A549 (cell line): ENCODE measurements around the gene ZBTB47. TPM values are rescaled to one million over a fixed set of nuclear protein-coding genes. Genes with fewer than 3 reads are reported as not detected.

Experiments used
- ATAC-seq, 2 experiments: fragments of 200-7000 bp in 1 of 2; fragments of >200 bp in 1 of 2; cut with Nextera tagmentation in 1 of 2; cut with Tn5 transposase in 1 of 2; 3 replicates each; pipeline versions ENCODE4 v1.8.0 to v1.9.1; 2018 to 2020; ENCODE audit warnings: mild to moderate bottlenecking in 1 of 2, moderate library complexity in 1 of 2
- CTCF ChIA-PET: fragments of 300-600 bp; sonication (Branson Sonifier 250); formaldehyde crosslinking; extraction: SDS; loops from one replicate; lab custom pipeline; 2021; ENCODE audit warnings: antibody characterized with exemption, inconsistent platforms; lab: Yijun Ruan, JAX
- POLR2A ChIA-PET: fragments of 350-600 bp; formaldehyde crosslinking; extraction: SDS; loops from one replicate; lab custom pipeline; 2021; ENCODE audit warnings: antibody characterized with exemption, inconsistent platforms; lab: Yijun Ruan, JAX
- DNase-seq, 2 experiments: peaks; one replicate each; pipeline versions ENCODE4 v3.0.0 to v3.0.0-alpha.2; 2011 to 2016; ENCODE audit warnings: low read depth in 1 of 2, low spot score in 1 of 2
- FAIRE-seq: peaks from 2 replicates; lab custom pipeline; 2011; peaks lifted over from hg19 to GRCh38; lab: Jason Lieb, UNC
- H3K27ac ChIP-seq, 2 experiments: fragments of >200 bp; sonication (Bioruptor Twin); formaldehyde crosslinking; 3 replicates each; pipeline ENCODE4 v1.5.1; 2016 to 2017
- H3K4me1 ChIP-seq: fragments of >200 bp; sonication (Bioruptor Twin); formaldehyde crosslinking; 3 replicates; pipeline ENCODE4 v1.6.1; 2016
- H3K4me2 ChIP-seq: fragments of >200 bp; sonication (Bioruptor Twin); formaldehyde crosslinking; 3 replicates; pipeline ENCODE4 v1.6.1; 2016
- H3K4me3 ChIP-seq: fragments of >200 bp; sonication (Bioruptor Twin); formaldehyde crosslinking; 3 replicates; pipeline ENCODE4 v1.5.1; 2016
- H3K9me3 ChIP-seq: fragments of >200 bp; sonication (Bioruptor Twin); formaldehyde crosslinking; 3 replicates; pipeline ENCODE4 v1.6.1; 2016
- CHD2 ChIP-seq: fragments of 150-350 bp; IDR thresholded peaks from 2 replicates; pipeline ENCODE4 v1.6.1; 2014; ENCODE audit warnings: low read length; ENCODE audit not compliant: partially characterized antibody
- E2F6 ChIP-seq: IDR thresholded peaks from 2 replicates; pipeline ENCODE4 v1.6.1; 2012; ENCODE audit warnings: low read depth, borderline replicate concordance
- ELK1 ChIP-seq: fragments of 150-350 bp; IDR thresholded peaks from 2 replicates; pipeline ENCODE4 v1.6.1; 2014; ENCODE audit warnings: low read depth, mild to moderate bottlenecking, low read length
- EP300 ChIP-seq, 2 experiments: fragments of >200 bp; sonication (Bioruptor Twin); formaldehyde crosslinking; IDR thresholded peaks; 2 replicates in 1 of 2; 3 replicates in 1 of 2; pipeline ENCODE4 v1.6.1; 2016 to 2017
- ESRRA ChIP-seq: fragments of 150-350 bp; IDR thresholded peaks from 2 replicates; pipeline ENCODE4 v1.6.1; 2014; ENCODE audit warnings: mild to moderate bottlenecking, low read length, borderline replicate concordance
- GATA3 ChIP-seq: IDR thresholded peaks from 2 replicates; pipeline ENCODE4 v1.6.1; 2012; ENCODE audit warnings: borderline replicate concordance
- HDAC2 ChIP-seq: fragments of 200-600 bp; sonication (generic); IDR thresholded peaks from 2 replicates; pipeline ENCODE4 v1.6.1; 2016
- HOXB5 ChIP-seq: fragments of 250-450 bp; sonication (Bioruptor Pico); IDR thresholded peaks from 2 replicates; pipeline ENCODE4 v1.5.0; 2020; ENCODE audit warnings: mild to moderate bottlenecking, moderate library complexity
- JUNB ChIP-seq: fragments of >200 bp; sonication (Bioruptor Twin); formaldehyde crosslinking; IDR thresholded peaks from 2 replicates; pipeline ENCODE4 v1.6.1; 2016
- KDM1A ChIP-seq: fragments of 200-600 bp; sonication (generic); IDR thresholded peaks from 2 replicates; pipeline ENCODE4 v1.6.1; 2016; ENCODE audit warnings: low read depth, mild to moderate bottlenecking
- MAZ ChIP-seq: fragments of 150-350 bp; IDR thresholded peaks from 2 replicates; pipeline ENCODE4 v1.6.1; 2014; ENCODE audit warnings: antibody characterized with exemption, low read depth, low read length, borderline replicate concordance
- NFE2L2 ChIP-seq: fragments of 150-350 bp; conservative IDR thresholded peaks from 2 replicates; pipeline ENCODE4 v1.6.1; 2014; ENCODE audit warnings: low read length
- NPAS2 ChIP-seq: fragments of 250-450 bp; sonication (Bioruptor Pico); IDR thresholded peaks from 2 replicates; pipeline ENCODE4 v1.8.0; 2022; ENCODE audit warnings: mild to moderate bottlenecking, moderate library complexity, borderline replicate concordance
- RFX5 ChIP-seq: fragments of 450-650 bp; IDR thresholded peaks from 2 replicates; pipeline ENCODE4 v1.7.1; 2014; ENCODE audit warnings: antibody characterized with exemption, mild to moderate bottlenecking, moderate library complexity
- ZC3H11A ChIP-seq: fragments of 450-650 bp; IDR thresholded peaks from 2 replicates; pipeline ENCODE4 v1.6.1; 2014; ENCODE audit warnings: antibody characterized with exemption, mild to moderate bottlenecking
- ZFP36 ChIP-seq: fragments of 450-650 bp; IDR thresholded peaks from 2 replicates; pipeline ENCODE4 v1.6.1; 2014; ENCODE audit warnings: borderline replicate concordance; ENCODE audit not compliant: partially characterized antibody
- ZNF302 ChIP-seq: fragments of 250-450 bp; sonication (Bioruptor Pico); IDR thresholded peaks from 2 replicates; pipeline ENCODE4 v1.9.0; 2021; ENCODE audit warnings: inconsistent platforms, mild to moderate bottlenecking, moderate library complexity
- WGBS: methylation state at CpG from one replicate; pipeline ENCODE4 v1.1.6; 2017; ENCODE audit errors: missing lambda C conversion rate; 5-methylcytosine and 5-hydroxymethylcytosine counted together
- polyA plus RNA-seq, 4 experiments: library from polyadenylated mRNA; depleted of rRNA in 3 of 4; stranded (reverse); fragments of >200 nt; fragmentation: RNase III in 1 of 4; extraction: RNeasy Plus Mini Kit Qiagen cat#74134 plus additional on column Dnase treatment in 1 of 4; gene quantifications; 2 replicates in 3 of 4; 3 replicates in 1 of 4; pipeline ENCODE4 v1.2.3, GENCODE V29; 2011 to 2017
- TF ChIP-seq, protein P1 (sequence below): fragments of 200-600 bp; sonication (generic); IDR thresholded peaks from 2 replicates; pipeline ENCODE4 v1.6.1; 2016; ENCODE audit warnings: antibody characterized with exemption, mild to moderate bottlenecking, moderate library complexity
- TF ChIP-seq, protein P2 (sequence below): fragments of >200 bp; sonication (Bioruptor Twin); formaldehyde crosslinking; IDR thresholded peaks from 3 replicates; pipeline ENCODE4 v1.6.1; 2016
- TF ChIP-seq, protein P3 (sequence below): fragments of 250-450 bp; sonication (Bioruptor Pico); IDR thresholded peaks from 2 replicates; pipeline ENCODE4 v1.5.0; 2020; ENCODE audit warnings: low read depth, mild to moderate bottlenecking, moderate library complexity
- TF ChIP-seq, protein P4 (sequence below): IDR thresholded peaks from 2 replicates; pipeline ENCODE4 v1.6.1; 2012

ZBTB47 gene
- polyA plus RNA-seq, 2 of the 4 experiments (the other 2 are of a cell fraction) = 2.5 to 6.8 TPM

- Histone ChIP-seq H3K4me2 (no peak overlapping the region), H3K4me1 (no peaks in the 10 kb centered on the region), H3K9me3 (no peaks in the 10 kb centered on the region), H3K27ac (no peak overlapping the region), H3K4me3 (no peak overlapping the region)
- no peak for ATAC-seq
- TF ChIP-seq, protein P1, sequence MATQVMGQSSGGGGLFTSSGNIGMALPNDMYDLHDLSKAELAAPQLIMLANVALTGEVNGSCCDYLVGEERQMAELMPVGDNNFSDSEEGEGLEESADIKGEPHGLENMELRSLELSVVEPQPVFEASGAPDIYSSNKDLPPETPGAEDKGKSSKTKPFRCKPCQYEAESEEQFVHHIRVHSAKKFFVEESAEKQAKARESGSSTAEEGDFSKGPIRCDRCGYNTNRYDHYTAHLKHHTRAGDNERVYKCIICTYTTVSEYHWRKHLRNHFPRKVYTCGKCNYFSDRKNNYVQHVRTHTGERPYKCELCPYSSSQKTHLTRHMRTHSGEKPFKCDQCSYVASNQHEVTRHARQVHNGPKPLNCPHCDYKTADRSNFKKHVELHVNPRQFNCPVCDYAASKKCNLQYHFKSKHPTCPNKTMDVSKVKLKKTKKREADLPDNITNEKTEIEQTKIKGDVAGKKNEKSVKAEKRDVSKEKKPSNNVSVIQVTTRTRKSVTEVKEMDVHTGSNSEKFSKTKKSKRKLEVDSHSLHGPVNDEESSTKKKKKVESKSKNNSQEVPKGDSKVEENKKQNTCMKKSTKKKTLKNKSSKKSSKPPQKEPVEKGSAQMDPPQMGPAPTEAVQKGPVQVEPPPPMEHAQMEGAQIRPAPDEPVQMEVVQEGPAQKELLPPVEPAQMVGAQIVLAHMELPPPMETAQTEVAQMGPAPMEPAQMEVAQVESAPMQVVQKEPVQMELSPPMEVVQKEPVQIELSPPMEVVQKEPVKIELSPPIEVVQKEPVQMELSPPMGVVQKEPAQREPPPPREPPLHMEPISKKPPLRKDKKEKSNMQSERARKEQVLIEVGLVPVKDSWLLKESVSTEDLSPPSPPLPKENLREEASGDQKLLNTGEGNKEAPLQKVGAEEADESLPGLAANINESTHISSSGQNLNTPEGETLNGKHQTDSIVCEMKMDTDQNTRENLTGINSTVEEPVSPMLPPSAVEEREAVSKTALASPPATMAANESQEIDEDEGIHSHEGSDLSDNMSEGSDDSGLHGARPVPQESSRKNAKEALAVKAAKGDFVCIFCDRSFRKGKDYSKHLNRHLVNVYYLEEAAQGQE = no peak
- TF ChIP-seq CHD2 (no peak), MAZ (no peak), GATA3 (no peak), ZC3H11A (no peak), NFE2L2 (no peak), HOXB5 (CRISPR knock-in tag) (no peak), KDM1A (no peak)
- TF ChIP-seq, protein P2, sequence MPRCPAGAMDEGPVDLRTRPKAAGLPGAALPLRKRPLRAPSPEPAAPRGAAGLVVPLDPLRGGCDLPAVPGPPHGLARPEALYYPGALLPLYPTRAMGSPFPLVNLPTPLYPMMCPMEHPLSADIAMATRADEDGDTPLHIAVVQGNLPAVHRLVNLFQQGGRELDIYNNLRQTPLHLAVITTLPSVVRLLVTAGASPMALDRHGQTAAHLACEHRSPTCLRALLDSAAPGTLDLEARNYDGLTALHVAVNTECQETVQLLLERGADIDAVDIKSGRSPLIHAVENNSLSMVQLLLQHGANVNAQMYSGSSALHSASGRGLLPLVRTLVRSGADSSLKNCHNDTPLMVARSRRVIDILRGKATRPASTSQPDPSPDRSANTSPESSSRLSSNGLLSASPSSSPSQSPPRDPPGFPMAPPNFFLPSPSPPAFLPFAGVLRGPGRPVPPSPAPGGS = no peak
- DNase-seq = no peak
- 44% methylated on average over 7 of the region's 8 CpGs for WGBS
- FAIRE-seq = no peak
- ChIA-PET CTCF (no interaction called here), POLR2A (no interaction called here)
These were observed 50.8 kb downstream of the ZBTB47 start for GRCh38 chr3:42704136-42704841.

- WGBS = 56% methylated on average over 5 of the region's 7 CpGs
- Histone ChIP-seq H3K9me3 (no peaks in the 10 kb centered on the region), H3K4me1 (no peaks in the 10 kb centered on the region), H3K4me3 (no peak overlapping the region), H3K27ac (no peak overlapping the region), H3K4me2 (no peak overlapping the region)
- TF ChIP-seq KDM1A = no peak
- TF ChIP-seq ZNF302 (CRISPR knock-in tag) = no peak
- no peak for TF ChIP-seq CHD2
- no peak for TF ChIP-seq NPAS2 (CRISPR knock-in tag)
- TF ChIP-seq GATA3 = no peak
- TF ChIP-seq, protein P3, sequence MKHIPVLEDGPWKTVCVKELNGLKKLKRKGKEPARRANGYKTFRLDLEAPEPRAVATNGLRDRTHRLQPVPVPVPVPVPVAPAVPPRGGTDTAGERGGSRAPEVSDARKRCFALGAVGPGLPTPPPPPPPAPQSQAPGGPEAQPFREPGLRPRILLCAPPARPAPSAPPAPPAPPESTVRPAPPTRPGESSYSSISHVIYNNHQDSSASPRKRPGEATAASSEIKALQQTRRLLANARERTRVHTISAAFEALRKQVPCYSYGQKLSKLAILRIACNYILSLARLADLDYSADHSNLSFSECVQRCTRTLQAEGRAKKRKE (CRISPR knock-in tag) = no peak
- TF ChIP-seq HDAC2 = no peak
- TF ChIP-seq, protein P4, sequence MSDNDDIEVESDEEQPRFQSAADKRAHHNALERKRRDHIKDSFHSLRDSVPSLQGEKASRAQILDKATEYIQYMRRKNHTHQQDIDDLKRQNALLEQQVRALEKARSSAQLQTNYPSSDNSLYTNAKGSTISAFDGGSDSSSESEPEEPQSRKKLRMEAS = no peak
- no peak for TF ChIP-seq MAZ
- TF ChIP-seq JUNB = no peak
- TF ChIP-seq EP300 (IDR thresholded peaks at IDR 0.05) = no peak
- no peak for TF ChIP-seq E2F6
- no peak for TF ChIP-seq RFX5
- TF ChIP-seq, protein P2 = no peak
- no peak for TF ChIP-seq ESRRA
- no peak for TF ChIP-seq ELK1
- TF ChIP-seq ZFP36 = no peak
- DNase-seq = no peak
- ChIA-PET CTCF (interaction anchor here (1.2 kb wide), 1 partner anchor 39 kb away, joined by 3 read pairs; no protein-coding TSS in a partner anchor), POLR2A (no interaction called here)
- FAIRE-seq = no peak
- no peak for ATAC-seq
These were observed 51.7 kb downstream of the ZBTB47 start for GRCh38 chr3:42705058-42705767.
